ENCODE measurements around the gene USP13. TPM values are rescaled to one million over a fixed set of nuclear protein-coding genes. Genes with fewer than 3 reads are reported as not detected.

Gene USP13
- total RNA-seq, 1 donor from 2014 or later, result 13.9 TPM

- Histone ChIP-seq H3K27me3 (ENCODE audit: low read depth) (no peaks in the 10 kb centered on the region), H3K36me3 (no peaks in the 10 kb centered on the region), H3K9me3 (no peaks in the 10 kb centered on the region), H3K4me1 (no peaks in the 10 kb centered on the region), H3K4me3 (no peak overlapping the region), H3K27ac (no peak overlapping the region)
- DNase-seq, result no peak
- no peak for ATAC-seq
- TF ChIP-seq, protein P1, sequence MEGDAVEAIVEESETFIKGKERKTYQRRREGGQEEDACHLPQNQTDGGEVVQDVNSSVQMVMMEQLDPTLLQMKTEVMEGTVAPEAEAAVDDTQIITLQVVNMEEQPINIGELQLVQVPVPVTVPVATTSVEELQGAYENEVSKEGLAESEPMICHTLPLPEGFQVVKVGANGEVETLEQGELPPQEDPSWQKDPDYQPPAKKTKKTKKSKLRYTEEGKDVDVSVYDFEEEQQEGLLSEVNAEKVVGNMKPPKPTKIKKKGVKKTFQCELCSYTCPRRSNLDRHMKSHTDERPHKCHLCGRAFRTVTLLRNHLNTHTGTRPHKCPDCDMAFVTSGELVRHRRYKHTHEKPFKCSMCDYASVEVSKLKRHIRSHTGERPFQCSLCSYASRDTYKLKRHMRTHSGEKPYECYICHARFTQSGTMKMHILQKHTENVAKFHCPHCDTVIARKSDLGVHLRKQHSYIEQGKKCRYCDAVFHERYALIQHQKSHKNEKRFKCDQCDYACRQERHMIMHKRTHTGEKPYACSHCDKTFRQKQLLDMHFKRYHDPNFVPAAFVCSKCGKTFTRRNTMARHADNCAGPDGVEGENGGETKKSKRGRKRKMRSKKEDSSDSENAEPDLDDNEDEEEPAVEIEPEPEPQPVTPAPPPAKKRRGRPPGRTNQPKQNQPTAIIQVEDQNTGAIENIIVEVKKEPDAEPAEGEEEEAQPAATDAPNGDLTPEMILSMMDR (IDR thresholded peaks at IDR 0.05), result no peak
- intact Hi-C loops (cut with DNase I), result no loop called here
These were observed 173.4 kb downstream of the USP13 start for GRCh38 chr3:179826247-179826637.

- no peaks in the 10 kb centered on the region for H3K36me3 ChIP-seq
- intact Hi-C loops (cut with DNase I), result no loop called here
These were observed 175.9 kb downstream of the USP13 start for GRCh38 chr3:179828738-179829137.

GRCh38 chr3:179829401-179829800, 176.6 kb downstream of the USP13 start:
- Histone ChIP-seq H3K4me3 (no peak overlapping the region), H3K4me1 (no peaks in the 10 kb centered on the region), H3K36me3 (no peaks in the 10 kb centered on the region), H3K27ac (no peak overlapping the region), H3K9me3 (no peaks in the 10 kb centered on the region), H3K27me3 (ENCODE audit: low read depth) (no peaks in the 10 kb centered on the region)
- ATAC-seq, result no peak
- intact Hi-C loops (cut with DNase I), result no loop called here
- TF ChIP-seq, protein P1 (IDR thresholded peaks at IDR 0.05), result no peak
- no peak for DNase-seq

More at GRCh38 chr3:179828738-179829137, 175.9 kb downstream of the USP13 start:
- H3K27ac ChIP-seq, result no peak overlapping the region
- ATAC-seq (no peak), DNase-seq (no peak)
- TF ChIP-seq, protein P1 (IDR thresholded peaks at IDR 0.05), result no peak
- H3K4me1 ChIP-seq, result no peaks in the 10 kb centered on the region
- no peaks in the 10 kb centered on the region for H3K27me3 ChIP-seq (ENCODE audit: low read depth)
- H3K9me3 ChIP-seq, result no peaks in the 10 kb centered on the region
- no peak overlapping the region for H3K4me3 ChIP-seq

DNA sequence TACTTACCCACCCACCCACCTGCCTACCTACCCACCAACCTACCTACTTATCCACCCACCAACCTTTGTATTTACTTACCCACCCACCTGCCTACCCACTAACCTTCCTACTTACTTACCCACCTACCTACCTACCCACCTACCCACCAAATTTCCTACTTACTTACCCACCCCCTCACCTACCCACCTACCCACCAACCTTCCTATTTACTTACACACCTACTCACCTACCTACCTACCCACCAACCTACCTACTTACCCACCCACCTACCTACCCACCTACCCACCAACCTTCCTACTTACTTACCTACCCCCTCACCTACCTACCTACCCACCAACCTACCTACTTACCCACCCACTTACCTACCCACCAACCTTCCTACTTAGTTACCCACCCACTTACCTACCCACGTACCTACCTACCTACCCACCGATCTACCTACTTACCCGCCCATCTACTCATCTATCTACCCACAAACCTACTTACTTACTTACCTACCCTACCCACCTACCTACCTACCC, 179.6 kb downstream of the USP13 start:
- ATAC-seq, result no peak

GRCh38 chr3:179833294-179833693, 180.5 kb downstream of the USP13 start:
- no peak overlapping the region for H3K4me3 ChIP-seq
- no peaks in the 10 kb centered on the region for H3K27me3 ChIP-seq (ENCODE audit: low read depth)
- ATAC-seq (no peak), DNase-seq (no peak)
- TF ChIP-seq, protein P1 (IDR thresholded peaks at IDR 0.05), result no peak
- H3K36me3 ChIP-seq, result no peaks in the 10 kb centered on the region
- no peak overlapping the region for H3K27ac ChIP-seq
- no peaks in the 10 kb centered on the region for H3K4me1 ChIP-seq
- intact Hi-C loops (cut with DNase I), result no loop called here
- H3K9me3 ChIP-seq, result no peaks in the 10 kb centered on the region

More for the DNA sequence above, 179.6 kb downstream of the USP13 start:
- TF ChIP-seq, protein P1 (IDR thresholded peaks at IDR 0.05), result no peak
- Histone ChIP-seq H3K4me1 (no peaks in the 10 kb centered on the region), H3K9me3 (no peaks in the 10 kb centered on the region), H3K36me3 (no peaks in the 10 kb centered on the region), H3K27ac (no peak overlapping the region), H3K27me3 (ENCODE audit: low read depth) (no peaks in the 10 kb centered on the region), H3K4me3 (no peak overlapping the region)
- intact Hi-C loops (cut with DNase I), result no loop called here
- no peak for DNase-seq
